DMS 273 treated with DMSO at 0.1 percent for 48 hours (cell line): Measurements from ENCODE around the gene ZDHHC24.

Experiments used
- DNase-seq: peaks from one replicate; lab custom pipeline; 2025; lab: John Stamatoyannopoulos, UW

ZDHHC24 gene

DNA sequence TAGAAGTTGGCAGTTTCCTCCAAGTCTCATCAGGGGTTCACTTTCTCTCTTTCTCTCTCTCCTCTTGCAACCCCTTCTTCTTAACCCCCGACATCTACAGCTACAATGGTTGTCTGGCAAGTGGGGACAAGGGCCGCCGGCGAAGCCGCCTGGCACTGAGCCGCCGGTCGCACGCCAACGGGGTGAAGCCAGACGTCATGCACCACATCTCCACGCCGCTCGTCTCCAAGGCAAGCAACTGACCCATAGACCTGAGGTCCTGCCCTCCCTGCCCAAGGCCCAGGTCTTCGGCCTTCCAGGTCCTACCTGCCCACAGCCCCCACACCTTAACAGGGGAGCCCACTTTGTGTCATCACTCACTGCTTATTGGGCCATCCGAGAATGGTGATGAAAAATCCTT, 74.7 kb downstream of the ZDHHC24 start:
- DNase-seq = no peak
